Retina (tissue), 1 donor: Measurements from ENCODE around the gene FAT2.

Experiments
- DNase-seq: peaks from one replicate; pipeline ENCODE4 v3.0.0-alpha.2; 2016

The FAT2 gene

DNA sequence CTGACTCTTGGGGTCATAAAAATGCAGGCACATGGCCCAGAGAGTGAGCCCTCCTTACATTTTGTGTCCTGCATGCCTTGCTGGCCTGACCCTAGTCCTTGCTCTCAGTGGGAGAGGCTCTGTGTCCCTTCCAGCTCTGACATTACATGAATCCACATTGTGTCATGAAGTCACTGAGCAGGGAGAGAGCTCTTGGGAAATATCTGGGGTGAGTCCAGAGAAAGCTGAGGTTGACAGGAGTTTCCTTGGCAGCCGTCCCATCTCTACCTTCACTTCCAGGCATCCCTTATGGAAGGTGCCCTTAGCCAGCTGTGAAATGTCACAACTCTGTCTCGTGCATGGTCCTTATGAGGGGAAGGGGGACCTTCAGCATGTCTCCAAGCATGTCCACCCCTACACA is 41.0 kb downstream of the FAT2 start:
- DNase-seq: no peak

DNA sequence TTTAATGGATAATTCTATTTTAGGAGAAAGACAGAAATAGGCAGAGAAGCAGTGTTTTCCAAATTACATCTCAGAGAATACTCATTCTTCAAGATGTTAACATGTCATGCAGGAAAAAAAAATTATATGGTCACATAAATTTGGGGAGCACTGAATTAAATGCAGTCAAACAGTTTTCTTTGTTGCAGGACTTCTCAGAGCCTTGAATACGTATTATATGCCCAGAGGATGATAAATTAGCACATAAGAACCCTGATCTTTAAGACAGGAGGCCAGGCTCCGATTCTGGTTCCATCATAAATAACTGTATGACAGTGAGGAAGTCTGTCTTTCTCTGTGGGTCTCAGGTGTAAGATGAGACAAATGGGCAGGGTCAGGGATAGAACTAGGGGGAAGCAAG is 41.4 kb downstream of the FAT2 start:
- DNase-seq: no peak

DNA sequence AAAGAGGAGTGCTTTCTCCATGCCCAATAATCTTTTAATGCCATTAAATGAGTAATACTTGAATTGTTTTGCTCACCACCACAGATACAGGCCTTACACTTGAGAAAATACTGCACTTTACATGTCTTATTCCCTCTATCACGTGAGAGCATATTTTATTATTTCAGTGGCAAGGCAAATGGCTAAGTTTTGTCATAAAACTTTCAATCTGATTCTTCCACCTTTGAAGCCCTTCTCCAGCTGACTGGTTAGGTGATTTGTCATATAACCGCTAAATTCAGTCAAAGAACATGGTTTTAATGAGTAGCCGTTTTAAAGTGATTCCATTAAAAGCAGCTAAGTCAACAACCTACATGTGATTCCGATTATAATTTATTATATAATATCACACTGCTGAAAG is 43.8 kb downstream of the FAT2 start:
- no peak for DNase-seq

DNA sequence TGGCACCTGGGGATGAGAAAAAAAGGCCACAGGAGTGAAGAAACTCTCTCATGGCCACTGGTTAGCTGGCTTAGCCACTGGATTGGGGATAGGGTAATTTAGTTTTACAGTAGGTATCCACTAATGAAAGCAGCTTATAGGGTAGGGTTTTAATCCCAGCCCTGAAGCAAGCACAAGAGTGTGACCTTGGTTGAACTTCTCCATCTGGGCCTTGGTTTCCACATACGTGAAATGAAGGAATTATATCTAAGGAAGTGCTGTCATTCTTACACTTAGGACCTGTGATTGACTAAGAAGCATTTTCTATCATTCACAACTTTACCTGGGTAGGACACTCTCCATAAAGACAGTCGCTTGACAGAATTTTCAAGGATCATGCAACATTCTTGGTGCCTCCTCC is 49.6 kb downstream of the FAT2 start:
- DNase-seq: no peak
